RWPE1 (cell line): ENCODE measurements around the gene KIF1B.
A peak's percentile ranks its signal among the peaks of the same experiment; 100 is the strongest.
"Not testable (repeated sequence)": the region's sequence is repeated elsewhere in the genome, so short reads cannot be mapped to it uniquely, and the experiment has no call there.

Experiments used
- CTCF ChIA-PET: fragments of 350-600 bp; sonication (Branson Sonifier 250); formaldehyde crosslinking; extraction: SDS; loops from one replicate; lab custom pipeline; 2021; lab: Yijun Ruan, JAX
- POLR2A ChIA-PET: fragments of 400-600 bp; formaldehyde crosslinking; extraction: SDS; loops from one replicate; lab custom pipeline; 2020; ENCODE audit warnings: antibody characterized with exemption; ENCODE audit not compliant: low non-redundant PET; lab: Yijun Ruan, JAX
- DNase-seq: peaks from one replicate; pipeline ENCODE4 v3.0.0; 2012; ENCODE audit warnings: low spot score
- H3K27ac ChIP-seq: fragments of 450-650 bp; 2 replicates; pipeline ENCODE4 v1.5.1; 2017
- TF ChIP-seq, protein P1 (sequence below): fragments of 450-650 bp; conservative IDR thresholded peaks from 2 replicates; pipeline ENCODE4 v1.5.1; 2017; ENCODE audit warnings: low read depth, mild to moderate bottlenecking

KIF1B gene

DNA sequence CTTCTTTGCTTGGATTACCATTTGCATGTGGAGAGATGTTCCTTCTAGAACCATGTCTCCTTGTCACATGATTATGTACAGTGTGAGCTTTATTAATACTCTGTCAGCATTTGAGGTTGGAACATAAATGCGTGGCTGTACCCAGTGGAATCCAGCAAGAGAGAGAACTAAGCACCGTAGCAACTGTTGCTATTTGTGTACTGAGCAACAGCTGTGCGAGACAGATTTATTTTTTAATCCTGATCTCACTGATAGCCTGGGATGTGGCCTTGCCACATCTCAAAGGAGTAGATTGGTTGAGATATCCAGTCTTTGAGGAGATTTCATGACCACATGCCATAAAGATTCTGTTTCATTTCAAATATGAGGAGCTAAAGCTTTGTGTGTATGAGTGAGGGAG is 43.4 kb downstream of the KIF1B start:
- DNase-seq = peak; percentile 7
- POLR2A ChIA-PET = no interaction called here
- TF ChIP-seq, protein P1, sequence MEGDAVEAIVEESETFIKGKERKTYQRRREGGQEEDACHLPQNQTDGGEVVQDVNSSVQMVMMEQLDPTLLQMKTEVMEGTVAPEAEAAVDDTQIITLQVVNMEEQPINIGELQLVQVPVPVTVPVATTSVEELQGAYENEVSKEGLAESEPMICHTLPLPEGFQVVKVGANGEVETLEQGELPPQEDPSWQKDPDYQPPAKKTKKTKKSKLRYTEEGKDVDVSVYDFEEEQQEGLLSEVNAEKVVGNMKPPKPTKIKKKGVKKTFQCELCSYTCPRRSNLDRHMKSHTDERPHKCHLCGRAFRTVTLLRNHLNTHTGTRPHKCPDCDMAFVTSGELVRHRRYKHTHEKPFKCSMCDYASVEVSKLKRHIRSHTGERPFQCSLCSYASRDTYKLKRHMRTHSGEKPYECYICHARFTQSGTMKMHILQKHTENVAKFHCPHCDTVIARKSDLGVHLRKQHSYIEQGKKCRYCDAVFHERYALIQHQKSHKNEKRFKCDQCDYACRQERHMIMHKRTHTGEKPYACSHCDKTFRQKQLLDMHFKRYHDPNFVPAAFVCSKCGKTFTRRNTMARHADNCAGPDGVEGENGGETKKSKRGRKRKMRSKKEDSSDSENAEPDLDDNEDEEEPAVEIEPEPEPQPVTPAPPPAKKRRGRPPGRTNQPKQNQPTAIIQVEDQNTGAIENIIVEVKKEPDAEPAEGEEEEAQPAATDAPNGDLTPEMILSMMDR = no peak

DNA sequence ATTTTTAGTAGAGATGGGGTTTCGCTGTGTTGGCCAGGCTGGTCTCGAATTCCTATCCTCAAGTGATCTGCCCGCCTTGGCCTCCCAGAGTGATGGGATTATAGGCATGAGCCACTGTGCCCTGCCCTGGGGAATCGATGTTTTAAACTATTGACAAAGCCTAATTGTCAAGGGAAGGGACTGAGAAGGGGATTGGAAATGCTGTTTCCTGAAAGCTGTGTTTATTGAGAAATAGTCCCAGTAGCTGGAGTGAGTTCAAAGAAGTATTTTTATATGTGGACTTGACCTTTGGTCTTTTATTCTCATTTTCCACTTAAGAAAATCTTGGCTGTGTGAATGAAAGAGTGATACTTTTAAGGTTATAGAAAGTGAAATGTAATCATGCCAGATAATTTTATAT is 47.5 kb downstream of the KIF1B start:
- ChIA-PET POLR2A (no interaction called here), CTCF (no interaction called here)
- TF ChIP-seq, protein P1 = no peak
- H3K27ac ChIP-seq = peak overlapping the region; percentile 43
- DNase-seq = no peak

More for the DNA sequence above, 43.4 kb downstream of the KIF1B start:
- CTCF ChIA-PET = no interaction called here
- no peak overlapping the region for H3K27ac ChIP-seq

DNA sequence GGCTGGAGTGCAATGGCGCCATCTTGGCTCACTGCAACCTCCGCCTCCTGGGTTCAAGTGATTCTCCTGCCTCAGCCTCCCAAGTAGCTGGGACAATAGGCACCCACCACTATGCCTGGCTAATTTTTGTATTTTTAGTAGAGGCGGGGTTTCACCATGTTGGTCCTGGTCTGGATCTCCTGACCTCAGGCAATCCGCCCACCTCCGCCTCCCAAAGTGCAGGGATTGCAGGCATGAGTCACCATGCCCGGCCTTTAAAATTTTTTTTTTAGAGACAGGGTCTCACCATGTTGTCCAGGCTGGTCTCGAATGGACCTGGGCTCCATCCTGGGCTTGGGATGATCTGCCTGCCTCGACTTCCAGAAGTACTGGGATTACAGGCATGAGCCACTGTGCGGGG is 49.2 kb downstream of the KIF1B start:
- CTCF ChIA-PET = interaction anchor here (0.6 to 1.0 kb wide), 2 partner anchors 49 to 149 kb away, joined by 3 to 4 read pairs; partner anchors contain the start of gene KIF1B
- H3K27ac ChIP-seq, POLR2A ChIA-PET, DNase-seq: not testable (repeated sequence)

DNA sequence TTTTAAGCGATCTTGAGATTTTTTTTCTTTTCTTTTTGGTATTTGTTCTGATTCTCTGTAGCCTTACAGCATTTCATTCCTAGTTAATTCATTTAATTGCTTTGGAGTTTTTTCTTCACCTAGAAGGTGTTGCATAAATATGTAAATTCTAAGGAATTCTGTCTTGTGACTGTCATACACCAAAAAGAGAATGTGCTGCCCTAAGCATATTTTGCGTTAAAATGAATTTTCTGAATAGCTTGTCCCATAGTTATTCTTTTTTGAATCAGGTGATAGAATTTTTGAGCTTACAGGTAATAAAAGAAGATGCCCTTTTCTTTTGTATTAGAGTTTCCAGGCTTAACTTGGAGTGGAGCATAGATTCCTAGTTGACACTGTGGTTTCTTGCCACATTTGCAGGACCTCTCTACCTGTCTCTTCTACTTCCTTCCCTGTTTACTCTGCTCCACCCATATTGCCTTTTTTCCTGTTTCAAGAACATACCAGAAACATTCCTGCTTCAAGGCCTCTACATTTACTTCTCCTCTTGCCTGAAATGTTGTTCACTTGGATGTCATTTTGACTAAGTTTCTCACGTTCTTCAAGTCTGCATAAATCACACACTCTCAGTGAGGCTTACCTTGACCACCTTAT is 53.2 kb downstream of the KIF1B start:
- CTCF ChIA-PET = interaction anchor here (0.7 kb wide), 1 partner anchor 345 kb away, joined by 3 read pairs; no protein-coding TSS in a partner anchor
- POLR2A ChIA-PET = no interaction called here
- TF ChIP-seq, protein P1 = no peak
- H3K27ac ChIP-seq = no peak overlapping the region
- DNase-seq = no peak

DNA sequence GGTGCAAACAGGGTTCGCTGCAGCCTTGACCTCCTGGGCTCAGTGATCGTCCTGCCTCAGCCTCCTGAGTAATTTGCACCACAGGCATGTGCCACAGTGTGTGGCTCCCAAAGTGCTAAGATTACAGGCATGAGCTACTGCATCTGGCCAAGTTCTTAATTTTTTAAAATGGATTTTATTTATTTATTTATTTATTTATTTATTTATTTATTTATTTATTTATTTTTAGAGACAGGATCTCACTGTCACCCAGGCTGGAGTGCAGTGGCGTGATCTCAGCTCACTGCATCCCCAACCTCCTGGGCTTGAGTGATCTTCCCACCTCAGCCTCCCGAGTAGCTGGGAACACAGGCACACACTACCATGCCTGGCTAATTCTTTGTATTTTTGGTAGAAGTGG is 54.7 kb downstream of the KIF1B start:
- DNase-seq = no peak
- POLR2A ChIA-PET = interaction anchor here (0.6 kb wide), 1 partner anchor 10 kb away, joined by 4 read pairs; no protein-coding TSS in a partner anchor
- TF ChIP-seq, protein P1 = no peak
- CTCF ChIA-PET = no interaction called here
- H3K27ac ChIP-seq = no peak overlapping the region

DNA sequence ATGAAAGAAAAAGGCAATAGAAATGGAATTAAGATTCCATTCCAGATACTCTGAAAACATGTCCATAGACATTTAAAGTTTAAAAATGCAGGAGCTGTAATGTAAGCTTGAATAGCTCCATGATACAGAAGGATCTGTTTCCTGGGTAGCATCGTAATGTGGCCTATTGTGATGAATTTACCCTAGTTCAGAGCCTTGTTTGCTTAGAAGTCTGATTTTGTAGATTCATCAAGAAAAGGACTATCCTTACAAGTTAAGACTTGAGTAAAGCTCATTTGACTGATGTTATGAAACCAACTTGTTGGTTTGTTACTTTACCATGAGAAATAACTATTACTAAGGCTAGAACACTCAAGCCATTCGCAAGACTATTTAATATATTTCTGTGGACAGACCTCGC is 55.5 kb downstream of the KIF1B start:
- H3K27ac ChIP-seq = no peak overlapping the region
- ChIA-PET CTCF (interaction anchor here (1.7 kb wide), 1 partner anchor 56 kb away, joined by 5 read pairs; the partner anchor contains the start of gene KIF1B), POLR2A (no interaction called here)
- no peak for DNase-seq
- TF ChIP-seq, protein P1 = no peak

DNA sequence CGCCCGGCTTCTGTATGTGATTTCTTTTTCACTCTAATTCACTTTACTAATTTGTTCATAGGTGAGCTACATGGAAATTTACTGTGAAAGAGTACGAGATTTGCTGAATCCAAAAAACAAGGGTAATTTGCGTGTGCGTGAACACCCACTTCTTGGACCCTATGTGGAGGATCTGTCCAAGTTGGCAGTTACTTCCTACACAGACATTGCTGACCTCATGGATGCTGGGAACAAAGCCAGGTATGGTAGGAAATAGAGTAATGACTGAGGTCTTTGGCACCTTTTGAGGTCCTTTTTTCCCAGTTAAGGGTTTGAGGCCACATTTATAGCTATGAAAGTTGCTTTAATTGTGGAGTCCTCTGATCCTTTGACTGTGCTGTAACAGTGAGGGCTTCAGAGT is 56.9 kb downstream of the KIF1B start:
- no peak overlapping the region for H3K27ac ChIP-seq
- TF ChIP-seq, protein P1 = no peak
- ChIA-PET POLR2A (no interaction called here), CTCF (no interaction called here)
- no peak for DNase-seq
